ENCODE measurements around the gene IL24.

The IL24 gene

DNA sequence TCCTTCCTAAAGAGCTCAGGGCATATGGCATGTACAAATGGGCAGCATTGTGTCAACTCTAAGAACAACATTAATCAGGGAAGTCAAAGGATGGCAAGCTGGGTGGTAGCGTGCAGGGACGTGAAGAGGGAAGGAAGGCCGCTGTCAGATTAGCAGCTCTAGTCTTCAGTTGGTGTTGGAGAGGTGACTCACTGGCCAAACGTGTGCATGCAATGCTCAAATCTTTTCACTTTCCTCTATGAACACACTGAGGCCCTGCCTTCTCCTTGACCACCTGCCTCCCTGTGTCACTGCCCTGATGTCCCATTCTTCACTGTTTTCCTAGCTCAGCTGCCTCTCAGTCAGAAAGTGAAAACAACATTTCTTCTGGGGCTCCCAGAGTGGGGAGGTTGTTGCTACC, 54.9 kb downstream of the IL24 start:
- Histone ChIP-seq H3K4me3 (ENCODE audit: low read length) (no peak overlapping the region), H3K9me3 (ENCODE audit: control insufficient read depth, insufficient read depth, low read length) (no peaks in the 10 kb centered on the region), H3K27ac (ENCODE audit: low read length) (no peak overlapping the region), H3K27me3 (ENCODE audit: control insufficient read depth, insufficient read depth, low read length) (no peaks in the 10 kb centered on the region), H3K4me1 (ENCODE audit: control insufficient read depth, insufficient read depth, low read length) (no peaks in the 10 kb centered on the region), H3K36me3 (ENCODE audit: control insufficient read depth, insufficient read depth, low read length) (no peaks in the 10 kb centered on the region)
- WGBS (ENCODE audit: insufficient coverage, insufficient read length): no CpG with 5 or more reads among the region's 4 CpGs
- no peak for DNase-seq (ENCODE audit: low read depth, low spot score)

DNA sequence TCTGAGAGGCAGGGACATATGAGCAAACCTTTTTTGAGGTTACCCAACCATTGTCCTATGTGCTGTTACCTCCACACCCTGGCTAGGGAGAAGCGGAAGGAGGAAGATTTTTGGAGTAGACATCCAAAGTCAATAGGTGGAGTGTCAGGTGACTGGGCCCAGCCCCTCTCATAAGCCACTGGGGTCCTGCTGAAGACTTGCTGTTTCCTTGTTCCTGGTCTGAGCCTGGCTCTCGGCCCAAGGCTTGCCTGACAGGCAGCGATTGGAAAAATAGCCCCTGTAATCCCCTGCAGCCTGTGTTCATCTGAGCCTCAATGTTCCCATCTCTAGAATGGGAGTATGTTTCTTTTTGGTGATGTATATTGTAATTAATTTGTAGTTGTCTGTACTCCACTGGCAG, 55.9 kb downstream of the IL24 start:
- Histone ChIP-seq H3K9me3 (ENCODE audit: control insufficient read depth, insufficient read depth, low read length) (no peaks in the 10 kb centered on the region), H3K4me3 (ENCODE audit: low read length) (no peak overlapping the region), H3K27ac (ENCODE audit: low read length) (no peak overlapping the region), H3K27me3 (ENCODE audit: control insufficient read depth, insufficient read depth, low read length) (no peaks in the 10 kb centered on the region), H3K4me1 (ENCODE audit: control insufficient read depth, insufficient read depth, low read length) (no peaks in the 10 kb centered on the region), H3K36me3 (ENCODE audit: control insufficient read depth, insufficient read depth, low read length) (no peaks in the 10 kb centered on the region)
- DNase-seq (ENCODE audit: low read depth, low spot score): no peak
- WGBS (ENCODE audit: insufficient coverage, insufficient read length): no CpG with 5 or more reads among the region's 3 CpGs

DNA sequence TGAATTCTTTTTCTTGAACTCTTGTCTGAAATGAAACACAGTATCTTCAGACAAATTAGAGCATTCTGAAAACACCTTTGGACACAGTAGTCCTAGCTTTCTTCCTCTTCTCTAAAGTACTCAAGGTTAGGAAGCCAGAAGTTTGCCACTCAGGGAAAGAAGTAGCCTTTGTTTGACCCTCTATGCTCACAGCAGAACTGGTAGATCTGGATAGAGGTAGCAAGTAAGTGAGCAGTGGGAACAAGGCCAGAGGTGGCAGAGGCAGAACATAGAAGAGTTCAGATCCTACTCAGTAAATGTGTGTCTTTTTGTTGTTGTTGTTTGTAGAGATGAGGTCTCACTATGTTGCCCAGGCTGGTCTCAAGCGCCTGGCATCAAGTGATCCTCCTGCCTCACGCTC, 56.4 kb downstream of the IL24 start:
- Histone ChIP-seq H3K27me3 (ENCODE audit: control insufficient read depth, insufficient read depth, low read length) (no peaks in the 10 kb centered on the region), H3K4me1 (ENCODE audit: control insufficient read depth, insufficient read depth, low read length) (no peaks in the 10 kb centered on the region), H3K4me3 (ENCODE audit: low read length) (no peak overlapping the region), H3K36me3 (ENCODE audit: control insufficient read depth, insufficient read depth, low read length) (no peaks in the 10 kb centered on the region), H3K27ac (ENCODE audit: low read length) (no peak overlapping the region), H3K9me3 (ENCODE audit: control insufficient read depth, insufficient read depth, low read length) (no peaks in the 10 kb centered on the region)
- no CpG with 5 or more reads among the region's 2 CpGs for WGBS (ENCODE audit: insufficient coverage, insufficient read length)
- DNase-seq (ENCODE audit: low read depth, low spot score): no peak

Data from iPS DF 6.9 (cell line).